GM12872 (cell line): ENCODE measurements around the gene CPSF4L.

Source experiments
- TF ChIP-seq, protein P1 (sequence below): IDR thresholded peaks from 3 replicates; pipeline ENCODE4 v1.5.1; 2011; ENCODE audit warnings: low read depth, mild to moderate bottlenecking, low read length, moderate library complexity; ENCODE audit not compliant: insufficient read depth

CPSF4L gene

DNA sequence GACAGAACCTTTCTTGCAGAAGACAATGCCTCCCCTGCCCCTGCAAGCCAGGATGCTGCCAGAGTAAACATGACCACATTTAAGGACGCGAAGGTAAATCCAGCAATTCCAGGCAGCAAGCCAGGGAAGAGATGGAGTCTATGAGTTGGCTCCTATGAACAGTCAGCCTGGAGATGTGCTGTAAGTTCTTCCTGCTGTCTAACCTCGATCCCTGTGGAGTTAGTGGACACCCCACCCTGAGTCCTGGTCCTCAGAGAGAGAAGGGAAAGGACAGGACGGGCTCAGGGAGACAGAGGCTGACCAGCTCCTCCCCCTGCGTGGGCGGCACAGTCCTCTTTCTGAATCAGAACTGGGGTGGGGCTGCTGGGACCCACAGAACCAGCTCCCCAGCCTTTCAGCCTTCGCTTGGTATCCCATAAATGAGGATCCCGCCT is 25.2 kb upstream of the CPSF4L start:
- TF ChIP-seq, protein P1, sequence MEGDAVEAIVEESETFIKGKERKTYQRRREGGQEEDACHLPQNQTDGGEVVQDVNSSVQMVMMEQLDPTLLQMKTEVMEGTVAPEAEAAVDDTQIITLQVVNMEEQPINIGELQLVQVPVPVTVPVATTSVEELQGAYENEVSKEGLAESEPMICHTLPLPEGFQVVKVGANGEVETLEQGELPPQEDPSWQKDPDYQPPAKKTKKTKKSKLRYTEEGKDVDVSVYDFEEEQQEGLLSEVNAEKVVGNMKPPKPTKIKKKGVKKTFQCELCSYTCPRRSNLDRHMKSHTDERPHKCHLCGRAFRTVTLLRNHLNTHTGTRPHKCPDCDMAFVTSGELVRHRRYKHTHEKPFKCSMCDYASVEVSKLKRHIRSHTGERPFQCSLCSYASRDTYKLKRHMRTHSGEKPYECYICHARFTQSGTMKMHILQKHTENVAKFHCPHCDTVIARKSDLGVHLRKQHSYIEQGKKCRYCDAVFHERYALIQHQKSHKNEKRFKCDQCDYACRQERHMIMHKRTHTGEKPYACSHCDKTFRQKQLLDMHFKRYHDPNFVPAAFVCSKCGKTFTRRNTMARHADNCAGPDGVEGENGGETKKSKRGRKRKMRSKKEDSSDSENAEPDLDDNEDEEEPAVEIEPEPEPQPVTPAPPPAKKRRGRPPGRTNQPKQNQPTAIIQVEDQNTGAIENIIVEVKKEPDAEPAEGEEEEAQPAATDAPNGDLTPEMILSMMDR = no peak

DNA sequence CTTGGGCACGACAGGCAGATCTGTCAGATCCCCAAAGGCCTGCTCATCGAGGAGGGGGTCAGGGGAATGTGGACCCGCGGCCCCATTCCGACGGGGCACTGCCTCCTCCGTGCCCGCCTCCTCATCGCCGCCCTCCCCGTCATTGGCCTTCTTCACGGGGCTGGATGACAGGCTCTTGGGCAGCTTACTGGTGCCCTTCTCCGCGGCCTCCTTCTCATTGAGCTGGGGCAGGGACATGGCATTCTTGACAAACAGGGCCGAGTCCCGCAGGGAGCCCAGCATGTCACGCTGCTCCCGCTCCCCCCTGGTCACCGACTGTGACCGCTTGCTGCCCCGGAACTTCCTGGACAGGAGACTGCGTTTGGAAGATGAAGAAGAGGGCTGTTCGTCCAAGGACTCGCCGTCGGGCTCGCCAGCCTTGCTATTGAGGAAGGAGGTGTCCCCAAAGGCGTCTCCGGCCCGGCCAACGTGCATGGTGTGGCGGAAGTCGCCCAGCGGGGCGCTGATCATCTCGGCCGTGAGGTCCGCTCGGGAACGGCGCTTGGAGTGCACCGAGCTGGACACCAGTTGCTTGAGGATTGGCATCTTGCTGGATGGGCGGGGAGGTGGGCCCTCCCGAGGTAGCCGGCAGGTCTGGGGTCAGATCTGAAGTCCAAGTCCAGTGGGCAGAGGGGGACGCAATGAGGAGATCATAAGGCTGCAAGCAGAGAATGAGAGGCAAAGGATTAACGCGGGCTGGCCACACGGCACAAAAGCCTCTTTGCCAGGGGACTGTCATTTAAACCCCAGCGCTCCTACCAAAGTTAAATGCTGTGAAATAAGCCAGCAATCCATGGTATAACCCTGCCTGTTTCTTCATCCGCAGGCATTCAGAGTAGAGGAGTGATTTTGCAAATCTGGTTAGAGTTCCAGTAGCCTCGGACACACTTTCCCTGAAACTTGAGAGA is 24.5 kb upstream of the CPSF4L start:
- TF ChIP-seq, protein P1 = no peak

DNA sequence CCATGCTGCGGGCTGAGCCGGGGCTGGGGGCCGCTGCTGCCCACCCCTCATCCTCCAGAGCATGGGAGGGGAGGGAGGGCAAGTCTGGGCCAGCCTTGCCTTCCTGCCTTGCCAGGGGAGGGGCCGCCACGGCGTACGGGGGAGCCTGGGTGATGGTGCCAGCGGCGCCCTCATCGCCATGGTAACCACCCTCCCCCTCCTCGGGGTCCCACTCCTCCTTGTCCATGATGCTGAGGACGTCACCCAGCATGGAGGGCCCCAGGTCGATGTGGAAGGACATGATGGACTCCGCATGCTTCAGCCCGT is 23.9 kb upstream of the CPSF4L start:
- TF ChIP-seq, protein P1 = no peak

DNA sequence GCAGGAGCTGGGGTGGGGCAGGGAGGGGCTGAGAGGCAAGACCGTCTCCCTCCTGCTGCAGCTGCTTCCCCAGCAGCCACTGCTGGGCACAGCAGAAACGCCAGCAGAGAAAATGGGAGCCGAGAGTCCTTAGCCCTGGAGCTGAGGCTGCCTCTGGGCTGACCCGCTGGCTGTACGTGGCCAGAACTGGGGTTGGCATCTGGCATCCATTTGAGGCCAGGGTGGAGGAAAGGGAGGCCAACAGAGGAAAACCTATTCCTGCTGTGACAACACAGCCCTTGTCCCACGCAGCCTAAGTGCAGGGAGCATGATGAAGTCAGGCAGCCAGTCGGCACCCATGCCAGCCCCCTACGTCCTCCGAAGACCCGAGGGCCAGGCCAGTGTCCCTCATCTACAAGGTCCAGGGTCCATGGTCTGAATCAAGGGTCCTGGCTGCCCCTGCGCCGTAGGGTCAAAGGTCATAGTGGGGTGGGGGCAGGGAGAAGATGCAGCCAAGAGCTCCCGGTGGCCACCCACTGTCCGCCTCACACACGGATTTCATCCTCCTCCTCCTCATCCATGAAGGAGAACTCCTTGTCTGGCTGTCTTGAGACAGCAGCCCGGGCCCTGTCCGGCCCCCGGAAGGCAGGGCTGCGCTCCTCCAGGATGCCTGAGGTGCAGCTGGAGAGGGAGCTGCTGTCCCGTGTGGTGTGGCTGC is 23.4 kb upstream of the CPSF4L start:
- TF ChIP-seq, protein P1 = no peak

DNA sequence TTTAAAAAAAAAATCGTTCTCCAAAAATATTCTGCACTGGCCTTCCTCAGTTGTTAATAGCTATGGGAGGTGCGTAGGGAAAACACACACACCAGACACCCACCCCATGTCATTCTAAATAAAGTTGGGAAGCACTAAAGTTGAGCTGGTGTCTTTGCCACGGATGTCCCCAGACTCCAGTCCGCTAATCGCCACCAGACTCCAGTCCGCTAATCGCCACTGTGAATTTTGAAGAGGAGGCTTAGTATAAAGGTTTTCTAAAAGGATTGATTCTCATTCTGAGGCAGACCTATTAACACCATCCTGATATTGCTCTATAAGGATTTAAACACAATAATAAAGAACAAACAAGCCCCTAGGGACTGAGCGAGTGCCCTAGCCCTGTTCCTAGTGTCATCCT is 22.7 kb upstream of the CPSF4L start:
- TF ChIP-seq, protein P1 = no peak

DNA sequence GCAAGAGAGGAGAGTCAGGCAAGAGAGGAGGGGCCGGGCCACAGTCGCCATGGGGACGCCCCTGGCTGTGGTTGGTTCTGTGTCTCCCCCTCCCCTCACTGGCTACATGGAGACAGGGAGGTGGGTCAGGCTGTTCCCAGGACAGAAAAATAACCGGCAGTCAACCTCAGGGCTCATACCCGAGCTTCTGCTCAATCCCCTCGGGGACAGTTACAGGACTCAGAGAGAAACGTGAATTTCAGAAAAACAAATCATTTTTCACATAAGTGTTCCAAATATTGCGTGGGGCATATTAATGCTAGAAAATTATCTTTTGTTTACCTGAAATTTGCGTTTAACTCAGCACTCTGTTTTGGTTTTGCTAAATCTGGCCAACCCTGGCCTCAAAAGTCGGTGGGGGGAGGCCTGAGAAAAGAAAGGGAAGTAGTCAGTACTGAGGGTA is 22.2 kb upstream of the CPSF4L start:
- TF ChIP-seq, protein P1 = no peak

DNA sequence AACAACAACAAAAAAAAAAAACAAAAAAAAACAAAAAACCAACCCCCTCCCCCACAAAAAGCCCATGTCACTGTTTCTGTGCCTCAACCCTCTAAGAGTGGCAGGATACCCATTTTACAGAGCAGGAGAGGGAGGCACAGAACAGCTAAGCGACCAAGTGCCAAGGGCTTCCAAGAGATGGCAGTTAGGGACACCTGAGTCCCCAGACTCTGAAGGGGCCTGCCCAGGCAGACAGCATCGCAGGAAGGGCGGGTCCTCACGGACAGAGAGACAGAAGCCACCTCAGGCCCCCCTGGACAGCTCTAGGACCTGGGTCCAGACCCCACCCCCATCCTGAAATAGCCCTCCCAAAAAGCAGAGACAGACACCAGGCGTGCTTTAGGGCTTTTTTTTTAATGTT is 21.6 kb upstream of the CPSF4L start:
- TF ChIP-seq, protein P1 = no peak
